ENCODE measurements around the gene CFAP46. TPM values are rescaled to one million over a fixed set of nuclear protein-coding genes. Genes with fewer than 3 reads are reported as not detected.

CFAP46 gene
- total RNA-seq, 1 donor from 2014 or later = 6.1 TPM

DNA sequence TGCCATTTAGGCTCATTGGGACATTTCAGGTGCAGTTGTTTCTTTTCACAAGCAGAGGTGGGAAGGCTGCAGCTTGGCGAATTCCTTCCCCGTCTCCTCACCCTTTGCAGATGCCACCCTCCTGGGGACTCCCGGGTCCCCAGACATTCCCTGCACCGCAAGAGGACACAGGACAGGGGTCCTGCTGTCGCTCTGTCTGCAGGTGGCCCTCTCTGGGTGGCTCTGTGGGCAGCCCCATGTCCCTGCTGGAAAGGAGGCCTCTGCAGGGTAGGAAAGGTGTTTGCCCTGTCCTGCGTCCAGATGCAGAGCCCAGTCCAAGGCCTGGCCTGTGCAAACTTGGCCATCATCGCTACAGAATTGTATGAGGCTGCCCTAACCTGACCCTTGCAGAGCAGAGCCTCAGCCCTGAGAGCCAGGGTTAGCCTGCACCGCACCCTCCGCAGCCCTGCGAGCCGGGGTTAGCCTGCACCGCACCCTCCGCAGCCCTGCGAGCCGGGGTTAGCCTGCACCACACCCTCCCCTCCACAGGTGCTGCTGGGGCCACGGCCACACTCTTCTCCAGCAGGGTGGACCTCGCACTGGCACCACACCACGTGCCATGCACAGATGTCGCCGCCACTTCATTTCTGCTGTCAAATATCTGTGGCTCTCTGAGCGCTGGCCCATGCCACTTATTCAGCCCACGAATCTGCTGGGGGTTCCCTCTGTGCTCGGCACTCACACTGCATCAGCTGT lies 61.0 kb downstream of the CFAP46 start:
- no peak for DNase-seq (ENCODE audit: low read depth)

GRCh38 chr10:132880128-132880981 lies 62.0 kb downstream of the CFAP46 start:
- no peak for DNase-seq (ENCODE audit: low read depth)

GRCh38 chr10:132879408-132880127 lies 62.8 kb downstream of the CFAP46 start:
- DNase-seq (ENCODE audit: low read depth) = no peak

DNA sequence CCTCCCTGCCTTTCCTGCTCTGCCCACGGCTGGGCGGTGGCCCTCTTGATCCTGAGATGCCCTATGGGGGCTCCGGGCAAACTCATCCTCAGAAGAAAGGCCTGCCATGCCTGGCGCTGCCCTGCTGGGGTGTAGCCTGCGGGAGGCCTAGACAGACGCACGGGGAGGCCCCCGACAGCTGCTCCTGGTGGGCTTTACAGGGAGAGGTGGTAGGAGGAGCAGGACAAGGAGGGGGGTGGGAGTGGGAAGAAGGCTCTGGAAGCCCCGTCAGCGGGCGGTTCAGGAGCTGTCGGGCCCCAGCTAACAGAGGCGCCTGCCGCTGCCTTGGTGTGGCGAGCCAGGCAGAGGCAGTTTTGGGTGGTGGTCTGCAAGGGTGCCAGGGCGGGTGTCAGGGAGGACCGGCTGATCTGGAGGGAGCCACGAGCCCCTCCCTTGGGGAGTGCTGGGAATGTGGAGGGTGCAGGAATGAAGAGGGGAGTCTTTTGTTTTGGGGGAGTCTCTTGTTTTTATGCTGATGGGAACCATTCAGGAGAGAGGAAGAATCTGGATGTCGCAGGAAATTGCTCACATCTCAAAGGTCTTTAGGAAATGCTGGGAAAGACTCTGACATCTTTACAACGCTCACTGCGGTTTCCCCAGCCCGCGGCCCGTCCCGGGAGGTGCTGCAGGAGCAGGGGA lies 63.5 kb downstream of the CFAP46 start:
- no peak for DNase-seq (ENCODE audit: low read depth)

DNA sequence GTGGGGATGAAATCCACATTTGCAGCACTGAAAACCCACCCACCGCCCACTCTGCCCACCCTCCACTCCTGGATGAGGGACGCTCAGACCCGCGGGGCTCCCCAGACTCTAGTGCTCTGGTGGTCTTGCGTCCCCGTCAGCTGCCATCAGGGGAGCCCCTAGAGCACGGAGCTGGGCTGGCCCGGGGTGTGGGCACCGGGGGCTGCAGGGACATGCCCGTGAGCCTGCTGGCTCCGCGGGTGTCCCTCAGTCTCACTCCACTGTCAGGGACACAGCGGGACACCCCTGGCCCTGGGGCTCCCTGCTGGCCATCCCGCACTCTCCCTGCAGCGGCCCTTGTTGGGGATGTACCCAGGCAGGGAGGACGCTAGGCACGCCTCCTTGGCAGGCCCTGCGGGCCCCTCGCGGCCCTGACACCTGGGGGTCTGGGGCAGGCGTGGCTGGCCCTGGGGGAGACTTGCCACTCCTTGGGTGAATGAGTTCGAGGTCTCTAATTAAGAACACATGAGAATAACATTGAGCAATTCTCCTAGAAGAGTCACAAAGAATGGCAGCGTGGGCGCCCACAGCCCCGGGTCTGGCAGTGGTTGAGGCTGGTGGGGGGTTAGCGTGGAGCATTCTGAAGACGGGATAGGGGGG lies 64.2 kb downstream of the CFAP46 start:
- no peak for DNase-seq (ENCODE audit: low read depth)

DNA sequence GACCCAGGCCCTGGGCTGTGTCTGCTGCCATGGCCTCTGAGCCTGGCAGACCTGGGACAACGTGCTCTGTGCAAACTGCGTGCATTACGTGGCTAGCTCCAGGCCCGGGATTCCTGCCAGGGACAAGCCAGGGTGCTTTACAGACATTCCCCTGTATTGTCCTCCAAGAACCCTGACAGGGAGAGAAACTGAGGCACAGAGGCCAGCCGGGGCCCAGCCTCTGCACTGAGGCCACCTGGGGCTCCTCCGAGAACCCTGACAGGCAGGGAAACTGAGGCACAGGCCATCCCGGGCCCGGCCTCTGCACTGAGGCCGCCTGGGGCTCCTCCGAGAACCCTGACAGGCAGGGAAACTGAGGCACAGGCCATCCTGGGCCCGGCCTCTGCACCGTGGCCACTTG lies 64.9 kb downstream of the CFAP46 start:
- DNase-seq (ENCODE audit: low read depth) = no peak

DNA sequence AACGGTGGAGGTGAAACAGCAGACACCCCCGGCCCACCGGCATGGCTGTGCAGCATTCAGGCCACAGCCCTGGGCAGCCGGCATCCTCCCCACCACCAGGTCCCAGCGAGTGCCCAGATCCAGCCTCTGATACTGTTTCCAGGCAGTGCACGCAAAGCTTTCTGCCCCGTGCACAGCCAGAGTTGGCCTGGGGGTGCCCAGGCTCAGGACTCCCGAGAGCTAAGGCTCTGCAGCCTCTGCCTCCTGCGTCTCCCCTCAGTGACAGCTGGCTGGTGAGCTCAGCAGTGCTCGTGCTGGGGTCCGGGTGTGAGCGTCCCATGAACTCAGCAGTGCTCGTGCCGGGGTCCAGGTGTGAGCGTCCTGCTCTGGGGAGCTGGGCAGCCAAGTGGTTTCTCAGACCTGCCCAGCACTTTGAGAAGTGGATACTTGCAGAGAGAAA lies 65.4 kb downstream of the CFAP46 start:
- no peak for DNase-seq (ENCODE audit: low read depth)

- no peak for DNase-seq (ENCODE audit: low read depth)
These were observed 66.1 kb downstream of the CFAP46 start for GRCh38 chr10:132876131-132876860.

DNA sequence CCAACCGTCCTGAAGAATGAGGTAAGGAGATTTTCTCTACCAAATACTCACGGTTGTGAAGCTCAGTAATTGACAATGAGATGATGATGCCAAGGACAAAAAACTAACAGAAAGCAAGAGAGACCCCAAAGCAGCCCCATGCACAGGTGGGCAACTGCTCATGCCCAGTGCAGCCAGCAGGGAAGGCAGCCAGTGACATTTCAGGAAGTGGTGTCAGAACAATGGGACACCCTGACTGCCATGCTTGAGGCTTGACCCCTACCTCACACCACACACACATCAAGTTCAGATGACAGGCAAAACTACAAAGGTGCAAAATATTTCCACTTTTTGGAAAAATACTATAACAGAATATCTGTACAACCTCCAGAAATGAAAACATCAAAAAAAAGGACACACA lies 66.9 kb downstream of the CFAP46 start:
- DNase-seq (ENCODE audit: low read depth) = no peak

GRCh38 chr10:132873395-132873794 lies 69.0 kb downstream of the CFAP46 start:
- no peak for DNase-seq (ENCODE audit: low read depth)

DNA sequence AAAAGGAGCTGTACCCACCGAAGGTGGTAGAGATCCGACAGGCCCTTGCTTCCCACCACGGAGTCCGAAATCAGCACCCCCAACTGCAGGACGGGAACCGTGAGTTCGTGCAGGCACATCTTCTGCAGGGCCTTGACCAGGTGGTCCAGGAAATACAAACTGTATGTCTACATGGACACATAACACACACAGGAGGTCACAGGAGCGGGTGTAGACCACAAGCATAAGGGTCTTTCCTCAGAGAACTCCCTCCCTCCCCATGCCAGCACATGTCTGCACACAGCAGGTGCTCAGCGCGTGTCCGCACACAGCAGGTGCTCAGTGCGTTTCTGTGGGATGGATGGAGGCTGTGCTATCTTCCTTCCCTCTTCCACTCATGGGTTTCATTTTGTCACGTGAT lies 69.7 kb downstream of the CFAP46 start:
- DNase-seq (ENCODE audit: low read depth) = no peak

- DNase-seq (ENCODE audit: low read depth) = no peak
These were observed 71.9 kb downstream of the CFAP46 start for GRCh38 chr10:132870426-132870825.

DNA sequence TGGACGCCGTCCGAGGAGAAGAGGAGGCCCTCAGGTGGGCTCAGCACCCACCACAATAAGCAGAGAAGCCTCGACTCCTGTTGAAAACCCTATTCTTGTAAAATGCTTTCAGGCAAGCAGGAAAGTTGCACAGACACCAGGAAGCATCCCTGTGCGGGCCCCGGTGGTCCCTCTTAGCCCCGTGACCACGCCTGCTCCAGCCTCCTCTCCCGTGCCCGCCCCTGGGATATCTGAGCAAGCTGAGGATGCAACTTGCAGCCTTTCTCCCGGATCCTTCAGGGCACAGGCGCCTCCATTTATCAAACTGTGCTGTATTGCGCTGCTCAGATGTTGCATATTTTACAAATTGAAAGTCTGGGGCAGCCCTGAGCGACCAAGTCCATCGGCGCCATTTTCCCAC lies 72.7 kb downstream of the CFAP46 start:
- no peak for DNase-seq (ENCODE audit: low read depth)

- DNase-seq (ENCODE audit: low read depth) = no peak
These were observed 73.4 kb downstream of the CFAP46 start for GRCh38 chr10:132868995-132869394.

DNA sequence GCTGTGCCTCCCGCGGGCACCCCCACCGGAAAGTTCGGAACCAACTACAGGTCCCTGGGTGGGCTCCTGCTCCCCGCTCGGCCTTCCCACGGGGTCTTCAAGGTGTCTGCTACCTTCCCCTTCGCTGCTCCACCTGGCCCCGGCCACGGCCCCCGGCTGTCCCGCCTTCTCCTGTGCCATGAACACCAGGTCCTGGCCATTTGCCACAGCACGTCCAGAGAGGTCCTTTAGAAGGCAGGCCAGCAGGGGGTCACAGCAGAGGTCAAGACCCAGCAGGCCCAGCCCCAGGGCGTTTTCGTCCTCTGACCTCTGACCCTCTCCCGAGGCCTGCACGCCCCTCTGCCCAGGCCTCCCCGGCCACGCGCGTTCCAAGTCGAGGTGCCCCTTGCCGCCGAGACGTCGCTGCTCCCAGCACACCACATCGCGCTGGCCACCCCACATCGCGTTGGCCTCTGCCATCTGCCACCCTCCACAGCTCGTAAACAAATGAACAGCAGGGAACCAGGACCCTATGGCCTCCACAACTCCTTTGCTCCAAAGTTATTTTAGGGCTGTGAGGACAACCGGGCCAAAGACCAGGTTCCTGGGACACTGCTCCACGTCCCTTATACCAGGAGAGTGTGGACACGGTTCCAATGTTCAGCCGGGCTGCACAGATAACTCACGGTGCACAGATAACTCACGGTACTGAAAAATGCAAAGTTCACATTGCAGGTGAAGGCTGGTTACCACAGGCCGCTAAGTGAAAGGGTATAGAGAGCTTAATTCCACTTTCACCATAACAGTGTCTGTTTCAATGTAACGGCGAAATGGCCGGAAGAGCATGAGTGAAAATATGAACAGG lies 74.3 kb downstream of the CFAP46 start:
- no peak for DNase-seq (ENCODE audit: low read depth)

GRCh38 chr10:132866601-132867381 lies 75.6 kb downstream of the CFAP46 start:
- DNase-seq (ENCODE audit: low read depth) = no peak

DNA sequence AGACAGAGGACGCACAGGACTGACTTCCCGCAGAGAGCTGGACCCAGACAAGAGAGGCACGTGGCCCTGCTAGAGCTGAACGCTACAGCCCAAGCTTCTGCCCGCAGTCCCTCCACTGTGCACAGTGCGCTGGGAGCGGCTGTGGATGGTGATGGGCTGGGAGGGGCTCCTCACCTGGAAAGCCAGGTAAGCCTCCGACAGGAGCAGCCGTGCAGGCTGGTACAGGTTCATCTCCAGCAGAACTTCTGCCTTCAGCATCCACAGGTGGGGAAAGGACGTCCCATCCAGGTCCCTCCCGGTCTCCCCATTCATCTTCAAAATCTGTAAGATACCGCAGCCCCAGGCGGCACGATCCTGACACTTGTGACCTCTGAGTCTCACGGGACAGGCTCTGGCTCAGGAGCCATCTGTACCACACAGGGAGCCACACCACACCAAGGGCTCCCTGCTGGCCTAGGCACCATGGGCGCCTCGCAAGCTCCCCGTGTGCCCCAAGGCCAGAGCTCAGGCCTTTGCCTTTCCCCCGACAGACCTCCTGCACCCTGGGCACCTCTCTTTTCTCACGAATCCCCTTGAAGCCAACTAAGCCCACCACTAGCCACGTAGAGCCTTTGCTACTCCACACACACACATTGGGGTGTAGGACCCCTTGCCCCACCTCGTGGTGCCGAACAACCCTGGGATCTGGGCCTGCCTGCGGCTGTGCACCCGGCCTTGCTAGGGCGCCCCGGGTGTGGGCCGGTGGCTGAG lies 76.3 kb downstream of the CFAP46 start:
- no peak for DNase-seq (ENCODE audit: low read depth)

DNA sequence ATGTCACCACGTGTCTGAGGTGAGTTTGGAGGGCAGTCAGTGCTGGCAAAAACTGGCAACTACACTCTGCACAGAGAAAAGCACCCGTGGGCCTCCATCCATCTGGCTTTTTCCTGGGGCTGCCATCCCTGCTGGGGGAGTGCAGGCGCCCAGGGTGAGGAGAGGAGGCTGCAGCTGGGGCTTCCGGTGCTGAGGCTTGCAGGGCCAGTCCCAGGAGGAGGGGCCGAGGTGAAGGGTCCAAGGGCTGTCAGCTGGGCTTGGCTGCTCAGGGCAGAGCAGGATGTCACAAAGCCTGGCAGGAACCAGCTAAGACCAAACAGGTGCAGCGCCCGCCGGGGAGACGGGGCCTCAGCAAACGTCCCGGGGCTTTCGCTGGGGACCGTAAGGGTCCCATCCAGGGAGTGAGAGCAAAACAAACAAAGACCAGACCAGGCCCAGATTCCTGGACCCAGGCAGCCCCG lies 77.2 kb downstream of the CFAP46 start:
- no peak for DNase-seq (ENCODE audit: low read depth)

Measured in renal cortical epithelial cell (primary cell).